SU-DHL-6 (cell line): ENCODE data around the gene STK31.
A peak's percentile ranks its signal among the peaks of the same experiment; 100 is the strongest.

Experiments used
- H2AFZ ChIP-seq: fragments of 200-600 bp; sonication (generic); 2 replicates; pipeline ENCODE4 v1.6.1; 2014; ENCODE audit warnings: low read depth, mild to moderate bottlenecking, moderate library complexity, mixed read lengths, antibody characterized with exemption, low read length; ENCODE audit not compliant: severe bottlenecking
- H3F3A ChIP-seq: fragments of 200-600 bp; shearing (Covaris generic); 2 replicates; pipeline ENCODE4 v1.6.0; 2016; ENCODE audit warnings: antibody characterized with exemption, mild to moderate bottlenecking; ENCODE audit not compliant: insufficient read depth
- H3K27ac ChIP-seq: fragments of 200-600 bp; sonication (generic); 2 replicates; pipeline ENCODE4 v1.5.1; 2016; ENCODE audit warnings: low read depth, mild to moderate bottlenecking, low read length, moderate library complexity, mixed read lengths
- H3K27me3 ChIP-seq: fragments of 200-600 bp; sonication (generic), shearing (Covaris generic); 2 replicates; pipeline ENCODE4 v1.6.0; 2014; ENCODE audit warnings: mild to moderate bottlenecking, low read length
- H3K36me3 ChIP-seq: fragments of 200-600 bp; sonication (generic); 2 replicates; pipeline ENCODE4 v1.6.1; 2014; ENCODE audit warnings: mild to moderate bottlenecking, low read length, mixed read lengths
- H3K4me2 ChIP-seq: fragments of 300-600, 200-600 bp; shearing (Covaris generic), sonication (generic); 2 replicates; pipeline ENCODE4 v1.6.0; 2014; ENCODE audit warnings: low read length, low read depth, mild to moderate bottlenecking; ENCODE audit not compliant: poor library complexity, severe bottlenecking
- H3K4me3 ChIP-seq: fragments of 200-600 bp; sonication (generic); 2 replicates; pipeline ENCODE4 v1.5.1; 2014; ENCODE audit warnings: antibody characterized with exemption, low read length, mild to moderate bottlenecking, mixed read lengths; ENCODE audit not compliant: insufficient read depth, poor library complexity, severe bottlenecking
- H3K79me2 ChIP-seq: fragments of 200-600 bp; sonication (generic); 2 replicates; pipeline ENCODE4 v1.6.1; 2014; ENCODE audit warnings: mild to moderate bottlenecking, low read length, moderate library complexity; ENCODE audit not compliant: insufficient read depth
- H3K9ac ChIP-seq: fragments of 200-600 bp; sonication (generic); 2 replicates; pipeline ENCODE4 v1.7.0; 2014; ENCODE audit warnings: mild to moderate bottlenecking, low read length
- H3K9me2 ChIP-seq: fragments of 200-600 bp; sonication (generic); replicated peaks from 2 replicates; pipeline ENCODE4 v1.6.1; 2014; ENCODE audit warnings: low read length; ENCODE audit not compliant: insufficient read depth
- H3K9me3 ChIP-seq: fragments of 200-600 bp; sonication (generic); 2 replicates; pipeline ENCODE4 v1.6.1; 2014; ENCODE audit warnings: low read length, mixed read lengths; ENCODE audit not compliant: insufficient read depth
- H4K20me1 ChIP-seq: fragments of 200-600 bp; sonication (generic); 2 replicates; pipeline ENCODE4 v1.6.1; 2014; ENCODE audit warnings: low read depth, mild to moderate bottlenecking, antibody characterized with exemption, low read length, moderate library complexity, mixed read lengths
- CTCF ChIP-seq: fragments of 200-600 bp; sonication (generic); IDR thresholded peaks from one replicate; pipeline ENCODE4 v1.5.1; 2017; ENCODE audit warnings: antibody characterized with exemption, mild to moderate bottlenecking, low read length, moderate library complexity; ENCODE audit not compliant: insufficient read depth, poor library complexity, severe bottlenecking
- EZH2phosphoT487 ChIP-seq: fragments of 200-600 bp; sonication (generic), shearing (Covaris generic); conservative IDR thresholded peaks from 2 replicates; pipeline ENCODE4 v1.6.1; 2018; ENCODE audit warnings: mild to moderate bottlenecking, antibody characterized with exemption, low read length, moderate library complexity, mixed read lengths

Gene STK31

DNA sequence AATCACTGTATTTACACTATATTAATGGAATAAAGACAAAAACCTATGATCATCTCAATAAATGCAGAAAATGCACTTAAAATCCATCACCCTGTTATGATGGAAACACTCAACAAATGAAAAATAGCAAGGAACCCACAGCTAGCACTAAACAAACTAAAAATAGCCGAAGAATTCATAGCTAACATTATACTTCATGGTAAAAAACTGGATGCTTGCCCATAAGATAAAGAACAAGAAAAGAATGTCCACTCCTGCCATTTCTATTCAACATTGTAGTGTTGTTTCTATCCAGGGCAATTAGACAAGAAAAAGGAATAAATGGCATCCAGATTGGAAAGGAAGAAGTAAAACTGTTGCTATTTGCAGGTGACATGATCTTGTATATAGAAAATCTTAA, 142.1 kb downstream of the STK31 start:
- no peaks in the 10 kb centered on the region for H4K20me1 ChIP-seq
- H3K36me3 ChIP-seq, result no peaks in the 10 kb centered on the region
- no peaks in the 10 kb centered on the region for H3F3A ChIP-seq
- H3K4me2 ChIP-seq, result no peak overlapping the region
- no peaks in the 10 kb centered on the region for H3K27me3 ChIP-seq
- no peak overlapping the region for H3K9ac ChIP-seq
- H3K4me3 ChIP-seq, result no peak overlapping the region
- H3K79me2 ChIP-seq, result no peaks in the 10 kb centered on the region
- H3K27ac ChIP-seq, result no peak overlapping the region
- no peak for TF ChIP-seq CTCF
- no peak overlapping the region for H2AFZ ChIP-seq
- H3K9me3 ChIP-seq, result no peaks in the 10 kb centered on the region
- no peaks in the 10 kb centered on the region for H3K9me2 ChIP-seq

- Histone ChIP-seq H3K27ac (no peak overlapping the region), H3K9ac (no peak overlapping the region), H3F3A (no peaks in the 10 kb centered on the region), H3K4me2 (no peak overlapping the region), H3K27me3 (no peaks in the 10 kb centered on the region), H2AFZ (no peak overlapping the region), H4K20me1 (no peaks in the 10 kb centered on the region), H3K9me3 (no peaks in the 10 kb centered on the region), H3K4me3 (no peak overlapping the region), H3K36me3 (no peaks in the 10 kb centered on the region), H3K9me2 (no peaks in the 10 kb centered on the region), H3K79me2 (no peaks in the 10 kb centered on the region)
- TF ChIP-seq CTCF, result no peak
Observed at GRCh38 chr7:23852988-23853387, 143.0 kb downstream of the STK31 start.

DNA sequence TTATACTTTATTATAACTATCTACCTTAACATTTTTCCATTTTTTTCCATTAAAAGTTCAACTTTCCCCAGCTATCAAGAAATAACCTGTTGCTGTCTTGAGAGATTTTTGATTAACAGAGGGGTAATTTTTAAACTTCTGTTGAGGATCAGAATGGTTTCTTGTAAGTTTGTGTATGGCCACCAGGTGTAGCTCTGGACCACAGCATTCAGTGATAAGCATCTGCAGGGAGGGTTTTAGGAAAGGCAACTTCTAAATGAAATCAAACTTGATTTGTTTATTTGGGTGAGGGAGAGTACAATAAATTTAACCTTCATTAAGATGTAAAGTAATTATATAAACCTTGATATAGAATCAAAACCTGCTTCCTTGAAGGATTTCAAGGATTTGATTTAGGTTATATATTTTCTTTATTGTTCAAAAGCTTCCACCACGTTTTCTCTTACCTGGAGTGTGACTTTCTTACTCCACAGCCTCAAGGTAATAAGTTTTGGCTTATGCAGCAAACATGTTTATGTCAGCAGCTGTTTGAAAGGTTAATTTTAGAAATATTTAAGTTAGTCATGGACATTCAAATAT, 153.3 kb downstream of the STK31 start:
- Histone ChIP-seq H3K9me2 (no peaks in the 10 kb centered on the region), H3K9ac (no peak overlapping the region), H3K36me3 (no peaks in the 10 kb centered on the region), H3K4me2 (no peak overlapping the region), H3K27ac (no peak overlapping the region), H3K27me3 (no peaks in the 10 kb centered on the region), H4K20me1 (no peaks in the 10 kb centered on the region), H3K9me3 (no peaks in the 10 kb centered on the region), H2AFZ (no peak overlapping the region), H3F3A (no peaks in the 10 kb centered on the region), H3K79me2 (no peaks in the 10 kb centered on the region), H3K4me3 (no peak overlapping the region)
- peak; percentile 68 for TF ChIP-seq CTCF
- TF ChIP-seq EZH2phosphoT487, result no peak
